ENCODE measurements around the gene TMEM129.

GRCh38 chr4:1741208-1741607 lies 20.1 kb upstream of the TMEM129 start:
- TF ChIP-seq ZFP30 (CRISPR knock-in tag; IDR thresholded peaks at IDR 0.05) (no peak), BACH2 (CRISPR knock-in tag; IDR thresholded peaks at IDR 0.05; ENCODE audit: borderline replicate concordance) (no peak), ARNTL (CRISPR knock-in tag; IDR thresholded peaks at IDR 0.05; ENCODE audit: borderline replicate concordance, low read depth) (no peak), OSR1 (CRISPR knock-in tag; IDR thresholded peaks at IDR 0.05) (no peak), PATZ1 (CRISPR knock-in tag; IDR thresholded peaks at IDR 0.05; ENCODE audit: borderline replicate concordance) (no peak), ZNF565 (CRISPR knock-in tag; conservative IDR thresholded peaks at IDR 0.05; ENCODE audit: low read depth) (no peak), ZNF70 (CRISPR knock-in tag; IDR thresholded peaks at IDR 0.05) (no peak), TOX (CRISPR knock-in tag; IDR thresholded peaks at IDR 0.05; ENCODE audit: borderline replicate concordance) (no peak)

Data from SK-N-SH treated with all-trans-retinoic acid at 6 μM for 48 hours (cell line).